ENCODE measurements around the gene GOLGA3. TPM values are rescaled to one million over a fixed set of nuclear protein-coding genes. Genes with fewer than 3 reads are reported as not detected.
"Not testable (repeated sequence)": the region's sequence is repeated elsewhere in the genome, so short reads cannot be mapped to it uniquely, and the experiment has no call there.

GOLGA3 gene
- total and polyA plus RNA-seq, 9 of the 15 experiments (the other 6 are each of a cell fraction or from before 2014, with no cell fraction given), result 1.9 to 48.1 (median 18.4) TPM

- H3K79me2 ChIP-seq (ENCODE audit: control insufficient read depth, insufficient read depth, low read length), result no peaks in the 10 kb centered on the region
- H3K27me3 ChIP-seq (ENCODE audit: control insufficient read depth in 2 of 2, insufficient read depth in 2 of 2, low read length in 2 of 2), result no peaks in the 10 kb centered on the region
- ATAC-seq, result no peak
- H3K4me3 ChIP-seq, result no peak overlapping the region
- no TSS peak for BruUV-seq (replicated peaks)
- 48% methylated on average over 5 of the region's 5 CpGs for WGBS (ENCODE audit: insufficient coverage, low coverage, missing lambda C conversion rate)
- H3K4me2 ChIP-seq (ENCODE audit: insufficient read depth, low read length), result no peak overlapping the region
- H2AFZ ChIP-seq (ENCODE audit: low read depth, low read length), result no peak overlapping the region
- in situ Hi-C loops (cut with MboI), result no loop called here
- H3K9me3 ChIP-seq (replicated peaks; ENCODE audit: control insufficient read depth, insufficient read depth, low read depth, low read length), result no peaks in the 10 kb centered on the region
- POLR2A ChIA-PET, result interaction anchor here (1.1 kb wide), 1 partner anchor 151 kb away, joined by 4 read pairs; no protein-coding TSS in a partner anchor
- TF ChIP-seq SP1 (CRISPR knock-in tag; IDR thresholded peaks at IDR 0.05) (no peak), KLF6 (CRISPR knock-in tag; IDR thresholded peaks at IDR 0.05; ENCODE audit: borderline replicate concordance) (no peak), DLX4 (CRISPR knock-in tag; IDR thresholded peaks at IDR 0.05) (no peak), TAF9B (IDR thresholded peaks at IDR 0.05; ENCODE audit: partially characterized antibody) (no peak), ZNF212 (CRISPR knock-in tag; IDR thresholded peaks at IDR 0.05) (no peak), ZBTB8A (IDR thresholded peaks at IDR 0.05; ENCODE audit: partially characterized antibody) (no peak), FOXK1 (CRISPR knock-in tag; IDR thresholded peaks at IDR 0.05; ENCODE audit: borderline replicate concordance) (no peak), ZNF79 (CRISPR knock-in tag; IDR thresholded peaks at IDR 0.05; ENCODE audit: low read depth) (no peak), PRPF4 (IDR thresholded peaks at IDR 0.05; ENCODE audit: insufficient read depth, low read depth, low read length, poor library complexity, severe bottlenecking) (no peak), DMBX1 (CRISPR knock-in tag; IDR thresholded peaks at IDR 0.05; ENCODE audit: borderline replicate concordance) (no peak), ZNF57 (CRISPR knock-in tag; IDR thresholded peaks at IDR 0.05) (no peak), NFXL1 (CRISPR knock-in tag; IDR thresholded peaks at IDR 0.05) (no peak), CEBPG (CRISPR knock-in tag; IDR thresholded peaks at IDR 0.05) (no peak), CEBPG (tag; conservative IDR thresholded peaks at IDR 0.05 in 1 of 2, IDR thresholded peaks at IDR 0.05 in 1 of 2) (no peak)
- peaks cover 8% of the 10 kb centered on the region; the same call in 2 of the 3 replicates for H3K36me3 ChIP-seq (ENCODE audit: control insufficient read depth, insufficient read depth, low read length)
- H3K9me1 ChIP-seq (ENCODE audit: control insufficient read depth, insufficient read depth, low read length), result no peaks in the 10 kb centered on the region
- no peak for DNase-seq (ENCODE audit: extremely low read depth in 1 of 4, low spot score in 3 of 4)
- intact Hi-C loops (cut with micrococcal nuclease), result no loop called here
- CTCF ChIA-PET (ENCODE audit: low intra/inter-chr PET ratio), result no interaction called here
- no peaks in the 10 kb centered on the region for H4K20me1 ChIP-seq (replicated peaks; ENCODE audit: control insufficient read depth, insufficient read depth, low read length)
- no peak overlapping the region for H3K9ac ChIP-seq (ENCODE audit: insufficient read depth in 1 of 2, low read depth in 2 of 2, low read length in 2 of 2)
- FAIRE-seq, result no peak
- no peak overlapping the region for H3K27ac ChIP-seq (ENCODE audit: extremely low read depth, low read depth, low read length)
- H3K4me1 ChIP-seq (replicated peaks in 1 of 2; ENCODE audit: control insufficient read depth in 2 of 2, insufficient read depth in 2 of 2, low read length in 2 of 2), result peaks cover 0 to 32% of the 10 kb centered on the region in 2 experiments; a peak in 3 of 5 replicates
Measured at GRCh38 chr12:132836795-132837331, 8.2 kb upstream of the GOLGA3 start.

GRCh38 chr12:132836230-132836629 is 7.6 kb upstream of the GOLGA3 start:
- H3K36me3 ChIP-seq (ENCODE audit: control insufficient read depth, insufficient read depth, low read length); H4K20me1 ChIP-seq (replicated peaks; ENCODE audit: control insufficient read depth, insufficient read depth, low read length); CTCF ChIA-PET (ENCODE audit: low intra/inter-chr PET ratio); ATAC-seq; H3K4me3 ChIP-seq; DNase-seq (ENCODE audit: extremely low read depth in 1 of 4, low spot score in 3 of 4); H3K9ac ChIP-seq (ENCODE audit: insufficient read depth in 1 of 2, low read depth in 2 of 2, low read length in 2 of 2); in situ Hi-C loops (cut with MboI); BruUV-seq (replicated peaks); H3K27me3 ChIP-seq (ENCODE audit: control insufficient read depth in 2 of 2, insufficient read depth in 2 of 2, low read length in 2 of 2); H3K9me1 ChIP-seq (ENCODE audit: control insufficient read depth, insufficient read depth, low read length); intact Hi-C loops (cut with micrococcal nuclease); H3K9me3 ChIP-seq (replicated peaks; ENCODE audit: control insufficient read depth, insufficient read depth, low read depth, low read length); H3K4me2 ChIP-seq (ENCODE audit: insufficient read depth, low read length); FAIRE-seq; H2AFZ ChIP-seq (ENCODE audit: low read depth, low read length); H3K27ac ChIP-seq (ENCODE audit: extremely low read depth, low read depth, low read length); H3K79me2 ChIP-seq (ENCODE audit: control insufficient read depth, insufficient read depth, low read length): not testable (repeated sequence)
- H3K4me1 ChIP-seq (replicated peaks in 1 of 2; ENCODE audit: control insufficient read depth in 2 of 2, insufficient read depth in 2 of 2, low read length in 2 of 2), result peaks cover 0 to 32% of the 10 kb centered on the region in 2 experiments; a peak in 3 of 5 replicates
- POLR2A ChIA-PET, result interaction anchor here (1.1 kb wide), 1 partner anchor 150 kb away, joined by 4 read pairs; no protein-coding TSS in a partner anchor
- WGBS (ENCODE audit: insufficient coverage, low coverage, missing lambda C conversion rate), result 88% methylated on average over 17 of the region's 30 CpGs
